Panc1 (cell line): ENCODE results near the gene EIF2B1. TPM values are rescaled to one million over a fixed set of nuclear protein-coding genes. Genes with fewer than 3 reads are reported as not detected.

Source experiments
- ATAC-seq: fragments of 200-7000 bp; cut with Tn5 transposase; 2 replicates; pipeline ENCODE4 v1.9.1; 2020; ENCODE audit warnings: mild to moderate bottlenecking, moderate library complexity
- BruUV-seq: library from RNA; stranded (reverse); fragments of 400-500 nt; replicated peaks from 2 replicates; lab custom pipeline; 2021; lab: Mats Ljungman, UMichigan
- CTCF ChIA-PET: fragments of 300-600 bp; sonication (Branson Sonifier 250); formaldehyde crosslinking; loops from one replicate; lab custom pipeline; 2022; ENCODE audit warnings: antibody characterized with exemption; lab: Charles Lee
- POLR2A ChIA-PET: fragments of 300-600 bp; sonication (Branson Sonifier 250); formaldehyde crosslinking; loops from one replicate; lab custom pipeline; 2022; ENCODE audit warnings: antibody characterized with exemption; lab: Charles Lee
- DNase-seq: peaks from one replicate; pipeline ENCODE4 v3.0.0-alpha.2; 2010; ENCODE audit warnings: low read depth, low spot score
- H3K27ac ChIP-seq: 2 replicates; pipeline ENCODE4 v1.5.1; 2011; ENCODE audit warnings: mild to moderate bottlenecking, low read length, inconsistent platforms
- H3K27me3 ChIP-seq: fragments of 200-500 bp; sonication (Bioruptor generic); 2 replicates; pipeline ENCODE4 v1.6.0; 2014; ENCODE audit warnings: low read length, inconsistent platforms; ENCODE audit not compliant: control insufficient read depth, insufficient read depth
- H3K36me3 ChIP-seq: fragments of 200-500 bp; sonication (Bioruptor generic); 2 replicates; pipeline ENCODE4 v1.5.1; 2014; ENCODE audit warnings: inconsistent platforms, mild to moderate bottlenecking, low read length, moderate library complexity; ENCODE audit not compliant: control insufficient read depth, insufficient read depth
- H3K4me1 ChIP-seq: 2 replicates; pipeline ENCODE4 v1.5.1; 2011; ENCODE audit warnings: inconsistent platforms, mild to moderate bottlenecking, low read length, moderate library complexity; ENCODE audit not compliant: control insufficient read depth, insufficient read depth
- H3K4me3 ChIP-seq, 2 experiments: 2 replicates each; pipeline ENCODE4 v1.5.1; 2011 to 2012; ENCODE audit warnings: low read depth in 2 of 2, low read length in 2 of 2, mild to moderate bottlenecking in 2 of 2, inconsistent platforms in 1 of 2, moderate library complexity in 1 of 2
- H3K9me3 ChIP-seq: fragments of 200-500 bp; sonication (Bioruptor generic); 2 replicates; pipeline ENCODE4 v1.5.1; 2014; ENCODE audit warnings: low read depth, mild to moderate bottlenecking, inconsistent platforms, low read length, moderate library complexity; ENCODE audit not compliant: control insufficient read depth, insufficient read depth
- CTCF ChIP-seq: fragments of 450-650 bp; IDR thresholded peaks from 2 replicates; pipeline ENCODE4 v1.5.1; 2017; ENCODE audit warnings: mild to moderate bottlenecking
- POLR2AphosphoS5 ChIP-seq: IDR thresholded peaks from 2 replicates; pipeline ENCODE4 v1.6.1; 2012; ENCODE audit warnings: mild to moderate bottlenecking, low read depth, low read length, moderate library complexity
- REST ChIP-seq, 2 experiments: IDR thresholded peaks; 2 replicates each; pipeline ENCODE4 v1.6.1; 2011 to 2012; ENCODE audit warnings: low read depth in 2 of 2, control low read depth in 1 of 2, low read length in 1 of 2, mild to moderate bottlenecking in 1 of 2, moderate library complexity in 1 of 2; ENCODE audit not compliant: insufficient read depth in 1 of 2
- SIN3A ChIP-seq: IDR thresholded peaks from 2 replicates; pipeline ENCODE4 v1.6.1; 2012; ENCODE audit warnings: low read depth, mild to moderate bottlenecking, low read length, moderate library complexity, borderline replicate concordance; ENCODE audit not compliant: insufficient read depth
- TCF7L2 ChIP-seq: IDR thresholded peaks from 2 replicates; pipeline ENCODE4 v1.6.1; 2011; ENCODE audit warnings: mild to moderate bottlenecking, low read depth, low read length, inconsistent platforms
- in situ Hi-C: cut with HindIII; loops from 2 replicates; pipeline ENCODE4 v1.10.0; 2016; ENCODE audit warnings: low sequenced_read_pairs, low pct_unique_long_range_greater_than_20kb
- intact Hi-C: fragments of 100-400 bp; cut with micrococcal nuclease; formaldehyde crosslinking; loops from one replicate; pipeline ENCODE4 v1.10.0; 2022; ENCODE audit not compliant: unreplicated experiment
- total RNA-seq: library from RNA; stranded (reverse); gene quantifications from one replicate; pipeline ENCODE4 v1.2.1, GENCODE V29; 2021; ENCODE audit not compliant: unreplicated experiment

EIF2B1 gene
- total RNA-seq, 1 experiment from 2014 or later, result 49.4 TPM

- ChIA-PET POLR2A (interaction anchor here (0.6 to 0.9 kb wide), 2 partner anchors 36 to 594 kb away, joined by 4 to 11 read pairs; no protein-coding TSS in a partner anchor), CTCF (no interaction called here)
- intact Hi-C loops, result no loop called here
- Histone ChIP-seq H3K27me3 (no peaks in the 10 kb centered on the region), H3K9me3 (no peaks in the 10 kb centered on the region), H3K27ac (no peak overlapping the region), H3K4me1 (no peaks in the 10 kb centered on the region), H3K4me3 (no peak overlapping the region), H3K36me3 (peaks cover 15% of the 10 kb centered on the region; the same call in 1 of the 2 replicates)
- in situ Hi-C loops, result no loop called here
- ATAC-seq (no peak), DNase-seq (no peak)
- TF ChIP-seq POLR2AphosphoS5 (no peak), SIN3A (no peak), TCF7L2 (no peak), REST (IDR thresholded peaks at IDR 0.05; ENCODE audit: insufficient read depth in 1 of 2, low read depth in 2 of 2, low read length in 1 of 2) (no peak), CTCF (no peak)
- no TSS peak for BruUV-seq
Measured at GRCh38 chr12:123643911-123644310, 10.4 kb upstream of the EIF2B1 start.

- ChIA-PET POLR2A (interaction anchor here (0.6 to 1.1 kb wide), 2 partner anchors 31 to 48 kb away, joined by 3 to 7 read pairs; no protein-coding TSS in a partner anchor), CTCF (no interaction called here)
- TF ChIP-seq SIN3A (no peak), CTCF (no peak), REST (IDR thresholded peaks at IDR 0.05; ENCODE audit: insufficient read depth in 1 of 2, low read depth in 2 of 2, low read length in 1 of 2) (no peak), TCF7L2 (no peak), POLR2AphosphoS5 (no peak)
- in situ Hi-C loops (no loop called here), intact Hi-C loops (no loop called here)
- no peaks in the 10 kb centered on the region for H3K9me3 ChIP-seq
- H3K4me3 ChIP-seq, result peak overlapping the region; percentile 97 to 99
- DNase-seq, result no peak
- ATAC-seq, result 0 out of 2 replicates have a peak, but pooled peaks have one; percentile 5
- TSS peak; percentile 97 for BruUV-seq
- H3K27me3 ChIP-seq, result no peaks in the 10 kb centered on the region
- H3K4me1 ChIP-seq, result peaks cover 5% of the 10 kb centered on the region; the same call in 1 of the 2 replicates
- peak overlapping the region; percentile 86 for H3K27ac ChIP-seq
- peaks cover 5% of the 10 kb centered on the region; the same call in 1 of the 2 replicates for H3K36me3 ChIP-seq
Measured at GRCh38 chr12:123634142-123634561, 666 bp upstream of the EIF2B1 start.
